Smooth muscle cell (in vitro differentiated cells): ENCODE data around the gene HOXD1. TPM values are rescaled to one million over a fixed set of nuclear protein-coding genes. Genes with fewer than 3 reads are reported as not detected.

Experiments used
- DNase-seq: peaks from one replicate; lab custom pipeline; 2025; ENCODE audit not compliant: unreplicated experiment; lab: John Stamatoyannopoulos, UW
- H2AFZ ChIP-seq: fragments of 200-600 bp; sonication (generic); 2 replicates; pipeline ENCODE4 v1.6.0; 2016; ENCODE audit warnings: antibody characterized with exemption, low read depth, mild to moderate bottlenecking
- H3F3A ChIP-seq: fragments of 200-600 bp; sonication (generic); 2 replicates; pipeline ENCODE4 v1.6.0; 2017; ENCODE audit warnings: antibody characterized with exemption, low read depth
- H3K27ac ChIP-seq: fragments of 200-600 bp; sonication (generic); 2 replicates; pipeline ENCODE4 v1.5.1; 2016; ENCODE audit warnings: low read depth, mild to moderate bottlenecking
- H3K27me3 ChIP-seq: fragments of 200-600 bp; sonication (generic); 2 replicates; pipeline ENCODE4 v1.6.1; 2016; ENCODE audit warnings: low read depth, mild to moderate bottlenecking
- H3K36me3 ChIP-seq: fragments of 200-600 bp; sonication (generic); 2 replicates; pipeline ENCODE4 v1.5.1; 2016; ENCODE audit warnings: low read depth
- H3K4me1 ChIP-seq: fragments of 200-600 bp; sonication (generic); 2 replicates; pipeline ENCODE4 v1.5.1; 2016; ENCODE audit warnings: low read depth
- H3K4me2 ChIP-seq: fragments of 200-600 bp; sonication (generic); 2 replicates; pipeline ENCODE4 v1.6.0; 2016; ENCODE audit warnings: mild to moderate bottlenecking
- H3K4me3 ChIP-seq: fragments of 200-600 bp; sonication (generic); 2 replicates; pipeline ENCODE4 v1.5.1; 2016; ENCODE audit warnings: mild to moderate bottlenecking
- H3K79me2 ChIP-seq: fragments of 200-600 bp; sonication (generic); 2 replicates; pipeline ENCODE4 v1.6.0; 2016; ENCODE audit warnings: low read depth, mild to moderate bottlenecking
- H3K9ac ChIP-seq: fragments of 200-600 bp; sonication (generic); 2 replicates; pipeline ENCODE4 v1.6.0; 2016; ENCODE audit warnings: low read depth
- H3K9me3 ChIP-seq: fragments of 200-600 bp; sonication (generic); replicated peaks from 2 replicates; pipeline ENCODE4 v1.5.1; 2016; ENCODE audit warnings: low read depth
- H4K20me1 ChIP-seq: fragments of 200-600 bp; sonication (generic); 2 replicates; pipeline ENCODE4 v1.6.0; 2016; ENCODE audit warnings: low read depth
- CTCF ChIP-seq: fragments of 200-600 bp; sonication (generic); IDR thresholded peaks from 2 replicates; pipeline ENCODE4 v1.5.1; 2017; ENCODE audit warnings: borderline replicate concordance, mild to moderate bottlenecking, antibody characterized with exemption; ENCODE audit not compliant: insufficient read depth, poor library complexity, severe bottlenecking
- WGBS: methylation state at CpG from one replicate; pipeline ENCODE4 v1.1.7; 2016; ENCODE audit warnings: low lambda C conversion rate; 5-methylcytosine and 5-hydroxymethylcytosine counted together
- polyA plus RNA-seq: library from polyadenylated mRNA; unstranded; fragments of >200 nt; fragmentation: Nextera tagmentation; extraction: Ambion mirVana; gene quantifications from 2 replicates; pipeline ENCODE4 v1.2.1, GENCODE V29; 2016
- total RNA-seq: library from RNA; depleted of rRNA; stranded (reverse); fragments of >200 nt; gene quantifications from 2 replicates; pipeline ENCODE4 v1.2.3, GENCODE V29; 2014

Gene HOXD1
- total and polyA plus RNA-seq, 2 experiments from 2014 or later = not detected

GRCh38 chr2:176234156-176234555 is 45.7 kb downstream of the HOXD1 start:
- Histone ChIP-seq H3K4me3 (no peak overlapping the region), H3K9ac (no peak overlapping the region), H3F3A (no peaks in the 10 kb centered on the region), H3K36me3 (no peaks in the 10 kb centered on the region), H3K9me3 (no peaks in the 10 kb centered on the region), H3K79me2 (no peaks in the 10 kb centered on the region), H3K27ac (no peak overlapping the region), H4K20me1 (no peaks in the 10 kb centered on the region), H3K27me3 (no peaks in the 10 kb centered on the region), H2AFZ (no peak overlapping the region), H3K4me1 (no peaks in the 10 kb centered on the region), H3K4me2 (no peak overlapping the region)
- TF ChIP-seq CTCF = no peak
- DNase-seq = no peak
- WGBS = 68% methylated on average over 2 of the region's 2 CpGs

- Histone ChIP-seq H3F3A (no peaks in the 10 kb centered on the region), H3K27ac (no peak overlapping the region), H3K4me2 (no peak overlapping the region), H3K4me3 (no peak overlapping the region), H3K9me3 (no peaks in the 10 kb centered on the region), H3K27me3 (no peaks in the 10 kb centered on the region), H2AFZ (no peak overlapping the region), H3K9ac (no peak overlapping the region), H3K36me3 (no peaks in the 10 kb centered on the region), H3K79me2 (no peaks in the 10 kb centered on the region), H3K4me1 (no peaks in the 10 kb centered on the region), H4K20me1 (no peaks in the 10 kb centered on the region)
- no peak for DNase-seq
- 56% methylated on average over 1 of the region's 1 CpG for WGBS
- TF ChIP-seq CTCF = no peak
These were observed 46.5 kb downstream of the HOXD1 start for GRCh38 chr2:176234940-176235339.

GRCh38 chr2:176237456-176237855 is 49.0 kb downstream of the HOXD1 start:
- Histone ChIP-seq H3K27me3 (no peaks in the 10 kb centered on the region), H3K9ac (no peak overlapping the region), H3K4me1 (no peaks in the 10 kb centered on the region), H3K27ac (no peak overlapping the region), H4K20me1 (no peaks in the 10 kb centered on the region), H3F3A (no peaks in the 10 kb centered on the region), H3K4me2 (peak overlapping the region; percentile 10), H3K4me3 (no peak overlapping the region), H3K36me3 (no peaks in the 10 kb centered on the region), H3K79me2 (no peaks in the 10 kb centered on the region), H2AFZ (no peak overlapping the region), H3K9me3 (no peaks in the 10 kb centered on the region)
- 33% methylated on average over 4 of the region's 4 CpGs for WGBS
- no peak for DNase-seq
- TF ChIP-seq CTCF = no peak

GRCh38 chr2:176239031-176239430 is 50.6 kb downstream of the HOXD1 start:
- Histone ChIP-seq H3F3A (no peaks in the 10 kb centered on the region), H3K79me2 (no peaks in the 10 kb centered on the region), H3K4me2 (no peak overlapping the region), H3K4me1 (no peaks in the 10 kb centered on the region), H3K36me3 (no peaks in the 10 kb centered on the region), H3K4me3 (no peak overlapping the region), H3K27me3 (no peaks in the 10 kb centered on the region), H3K9ac (no peak overlapping the region), H3K27ac (no peak overlapping the region), H2AFZ (no peak overlapping the region), H3K9me3 (no peaks in the 10 kb centered on the region), H4K20me1 (no peaks in the 10 kb centered on the region)
- DNase-seq = no peak
- TF ChIP-seq CTCF = no peak
- 69% methylated on average over 4 of the region's 4 CpGs for WGBS
